ENCODE data around the gene GPS2.

GPS2 gene

DNA sequence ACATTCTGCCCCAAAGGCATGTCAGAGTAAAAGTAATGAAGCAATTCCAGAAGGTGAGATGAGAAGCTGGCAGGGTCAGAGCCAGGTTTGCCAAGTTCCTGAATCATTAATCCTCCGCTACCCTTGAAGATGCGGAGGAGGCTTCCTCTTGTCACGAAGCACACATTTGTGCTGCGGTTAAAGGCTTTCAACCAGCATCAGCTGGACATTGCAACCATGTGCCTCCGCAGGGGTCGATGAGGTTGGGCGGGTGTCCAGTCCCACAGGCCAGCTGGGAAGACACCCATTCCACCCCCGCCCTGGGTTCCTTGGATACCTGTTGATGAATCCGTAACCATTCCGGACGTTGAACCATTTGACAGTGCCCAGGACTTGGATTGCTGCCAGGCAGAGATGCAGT, 22.0 kb downstream of the GPS2 start:
- no peak for DNase-seq (ENCODE audit: low spot score)

DNA sequence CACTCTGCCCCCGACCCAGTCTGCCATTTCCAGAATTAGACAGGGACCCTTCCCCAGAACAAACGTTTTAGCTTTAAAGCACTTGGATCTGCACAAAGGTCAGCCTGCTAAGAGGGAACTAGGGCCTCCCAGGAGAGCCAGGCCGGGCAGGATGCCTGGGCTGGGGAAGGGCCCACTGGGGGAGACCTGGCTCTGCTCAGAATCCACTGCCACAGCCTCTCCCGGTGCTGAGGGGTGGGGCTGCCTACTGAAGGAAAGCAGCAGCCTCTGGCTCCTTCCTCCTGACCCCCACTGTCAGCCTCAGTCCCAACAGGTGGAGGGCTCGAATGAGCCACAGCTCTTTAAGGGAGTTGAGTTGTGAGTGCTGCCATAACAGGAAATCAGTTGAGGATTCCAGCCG, 22.4 kb downstream of the GPS2 start:
- no peak for DNase-seq (ENCODE audit: low spot score)

DNA sequence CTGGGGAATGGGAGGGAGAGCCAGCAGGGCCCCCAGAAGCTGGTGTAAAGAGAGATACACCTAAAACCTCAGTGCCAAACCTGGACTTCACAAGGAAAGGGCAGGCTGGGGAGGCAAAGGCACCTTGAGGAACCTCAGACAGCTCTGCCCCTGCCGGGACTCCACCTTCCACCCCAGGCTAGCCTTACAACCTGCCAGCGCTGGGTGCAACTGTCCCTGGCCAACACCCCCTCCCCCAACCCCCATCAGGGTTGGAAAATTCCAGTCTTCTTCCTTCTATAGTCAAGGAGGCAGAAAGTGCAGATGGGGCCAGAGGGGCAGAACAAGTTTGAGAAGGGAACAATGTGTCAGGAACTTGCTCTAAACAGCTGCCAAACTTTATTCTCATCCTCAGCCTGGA, 23.0 kb downstream of the GPS2 start:
- DNase-seq (ENCODE audit: low spot score): no peak

DNA sequence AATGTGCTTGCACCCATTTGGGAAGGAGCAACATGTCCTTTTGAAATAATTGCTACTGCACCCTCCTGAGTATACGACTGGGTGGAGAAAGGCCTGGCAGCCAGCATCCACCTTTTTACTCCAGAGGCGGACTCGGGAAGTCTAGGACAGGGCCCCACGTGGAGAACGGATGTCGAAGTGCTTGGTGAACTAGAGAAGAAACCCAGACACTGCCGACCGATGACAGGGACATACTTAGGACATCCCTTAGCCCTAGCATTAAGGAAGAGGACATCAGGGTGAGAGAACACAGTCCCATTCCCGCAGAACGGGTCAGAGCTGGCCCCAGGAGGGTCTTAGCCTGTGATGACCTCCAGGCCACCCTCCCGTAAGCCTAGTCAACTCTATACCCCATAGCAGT, 24.5 kb downstream of the GPS2 start:
- no peak for DNase-seq (ENCODE audit: low spot score)

DNA sequence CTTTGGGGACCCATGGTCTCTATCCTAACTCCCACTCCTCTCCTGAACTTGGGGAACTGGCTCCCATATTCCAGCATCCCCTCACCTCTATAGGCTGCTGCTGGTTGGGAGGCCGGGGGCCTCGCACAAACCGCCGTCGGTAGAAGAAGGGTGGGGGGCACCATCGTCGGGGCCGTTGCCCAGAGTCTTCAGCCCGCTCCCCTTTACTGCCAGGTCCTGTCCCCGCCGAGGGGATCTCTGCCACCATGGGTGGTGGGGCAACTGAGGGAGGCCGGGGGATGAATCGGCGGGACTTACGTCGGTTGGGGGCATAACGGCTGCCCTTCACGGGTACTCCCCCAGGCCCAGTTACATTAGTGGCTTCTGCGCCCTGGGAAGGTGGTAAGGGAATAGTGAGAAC, 25.0 kb downstream of the GPS2 start:
- DNase-seq (ENCODE audit: low spot score): no peak

DNA sequence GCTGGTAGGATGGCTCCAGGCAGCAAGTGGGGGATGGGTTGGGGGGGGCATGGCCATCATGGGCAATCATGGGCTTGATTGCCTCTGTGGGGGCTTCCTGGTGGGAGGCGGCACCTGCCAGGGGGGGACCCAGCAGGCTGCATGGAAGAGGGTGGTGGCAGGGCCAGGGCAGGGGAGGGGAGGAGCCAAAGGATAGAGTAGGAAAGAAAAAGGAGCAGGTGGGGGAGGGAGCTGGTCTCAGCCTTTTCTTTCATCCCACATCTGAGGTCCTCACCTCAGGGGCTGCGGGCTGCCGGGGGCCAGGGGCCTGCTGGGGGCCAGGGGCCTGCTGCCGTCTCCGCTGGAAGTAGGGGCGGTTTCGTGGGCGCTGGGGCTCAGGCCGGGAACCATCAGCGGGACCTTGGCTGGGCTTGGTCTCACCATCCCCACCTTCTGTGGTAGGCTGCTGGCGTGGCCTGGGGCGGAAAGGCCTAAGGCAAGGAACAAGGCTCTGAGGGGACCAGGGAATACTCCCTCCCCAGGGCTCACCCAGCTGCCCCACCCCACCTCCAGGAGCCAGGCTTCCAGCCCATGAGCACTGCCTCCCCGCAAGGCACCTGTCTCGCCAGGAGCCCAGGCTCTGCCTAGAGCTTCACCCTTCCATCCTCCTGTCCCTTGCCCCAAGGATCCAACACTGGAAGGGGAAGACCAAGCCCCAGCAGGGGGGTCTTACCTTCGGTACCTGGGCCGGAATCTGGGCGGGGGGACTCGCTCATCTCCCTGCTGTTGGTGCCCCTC, 25.7 kb downstream of the GPS2 start:
- DNase-seq (ENCODE audit: low spot score): no peak

DNA sequence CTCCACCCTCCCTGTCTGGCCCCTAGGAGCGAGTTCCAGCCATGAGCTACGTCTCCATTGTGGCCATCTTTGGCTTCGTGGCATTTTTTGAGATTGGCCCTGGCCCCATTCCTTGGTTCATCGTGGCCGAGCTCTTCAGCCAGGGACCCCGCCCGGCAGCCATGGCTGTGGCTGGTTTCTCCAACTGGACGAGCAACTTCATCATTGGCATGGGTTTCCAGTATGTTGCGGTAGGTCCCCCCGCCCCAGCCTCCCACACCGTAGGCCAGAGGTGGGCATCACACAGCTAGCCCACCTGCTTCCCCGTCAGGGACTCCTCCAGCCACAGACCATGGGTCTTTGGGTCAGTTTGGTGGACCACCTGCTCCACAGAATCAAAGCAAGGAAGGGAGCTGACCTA, 29.5 kb downstream of the GPS2 start:
- peak; percentile 1 for DNase-seq (ENCODE audit: low spot score)

DNA sequence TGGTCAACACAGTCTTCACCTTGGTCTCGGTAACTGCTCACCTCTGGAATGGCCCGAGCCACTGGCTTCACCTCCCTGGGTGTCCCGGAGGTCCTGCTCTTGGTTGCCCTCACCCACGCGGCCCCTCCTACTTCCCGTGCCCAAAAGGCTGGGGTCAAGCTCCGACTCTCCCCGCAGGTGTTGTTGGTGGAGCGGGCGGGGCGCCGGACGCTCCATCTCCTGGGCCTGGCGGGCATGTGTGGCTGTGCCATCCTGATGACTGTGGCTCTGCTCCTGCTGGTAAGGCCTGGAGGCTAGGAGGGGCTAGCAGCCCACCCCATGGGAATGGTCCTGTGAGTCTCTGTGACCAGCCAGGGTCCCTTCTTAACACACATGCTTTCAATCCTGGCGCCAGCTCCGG, 30.2 kb downstream of the GPS2 start:
- DNase-seq (ENCODE audit: low spot score): no peak

DNA sequence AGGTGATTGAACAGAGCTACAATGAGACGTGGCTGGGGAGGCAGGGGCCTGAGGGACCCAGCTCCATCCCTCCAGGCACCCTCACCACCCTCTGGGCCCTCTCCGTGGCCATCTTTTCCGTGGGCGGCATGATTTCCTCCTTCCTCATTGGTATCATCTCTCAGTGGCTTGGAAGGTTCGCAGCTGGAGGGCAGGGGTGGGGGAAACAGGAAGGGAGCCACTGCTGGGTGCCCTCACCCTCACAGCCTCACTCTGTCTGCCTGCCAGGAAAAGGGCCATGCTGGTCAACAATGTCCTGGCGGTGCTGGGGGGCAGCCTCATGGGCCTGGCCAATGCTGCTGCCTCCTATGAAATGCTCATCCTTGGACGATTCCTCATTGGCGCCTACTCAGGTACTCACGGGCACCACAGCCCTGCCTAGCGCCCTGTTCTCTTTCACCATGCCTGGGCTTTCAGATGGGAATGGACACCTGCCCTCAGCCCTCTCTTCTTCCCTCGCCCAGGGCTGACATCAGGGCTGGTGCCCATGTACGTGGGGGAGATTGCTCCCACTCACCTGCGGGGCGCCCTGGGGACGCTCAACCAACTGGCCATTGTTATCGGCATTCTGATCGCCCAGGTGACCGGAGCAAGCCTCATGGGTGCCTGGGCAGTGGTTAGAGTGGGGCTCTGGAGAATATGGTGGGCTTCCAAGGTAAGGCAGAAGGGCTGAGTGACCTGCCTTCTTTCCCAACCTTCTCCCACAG, 31.5 kb downstream of the GPS2 start:
- no peak for DNase-seq (ENCODE audit: low spot score)

DNA sequence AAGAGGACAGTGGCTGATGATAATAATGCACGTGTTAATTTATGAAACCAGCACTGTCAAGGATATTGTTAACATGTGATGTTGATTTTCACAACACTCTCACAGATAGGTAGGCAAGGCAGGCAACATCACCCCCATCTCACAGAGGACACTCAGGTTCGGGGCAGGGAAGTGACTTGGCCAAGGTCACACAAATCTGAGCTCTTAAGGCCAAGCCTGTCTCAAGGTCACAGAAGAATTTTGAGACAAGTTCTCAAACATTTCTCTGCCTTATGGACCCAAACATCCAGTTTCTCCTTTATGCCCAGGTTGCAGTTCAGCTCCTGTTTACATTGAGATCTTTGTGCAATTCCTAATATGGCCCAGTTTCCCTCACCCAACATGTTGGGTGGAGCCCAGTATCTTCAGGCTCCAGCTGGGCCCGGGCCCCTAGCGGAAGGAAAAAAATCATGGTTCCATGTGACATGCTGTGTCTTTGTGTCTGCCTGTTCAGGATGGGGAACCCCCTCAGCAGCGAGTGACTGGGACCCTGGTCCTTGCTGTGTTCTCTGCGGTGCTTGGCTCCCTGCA, 32.3 kb downstream of the GPS2 start:
- peak; percentile 90 for DNase-seq (ENCODE audit: low spot score)

DNA sequence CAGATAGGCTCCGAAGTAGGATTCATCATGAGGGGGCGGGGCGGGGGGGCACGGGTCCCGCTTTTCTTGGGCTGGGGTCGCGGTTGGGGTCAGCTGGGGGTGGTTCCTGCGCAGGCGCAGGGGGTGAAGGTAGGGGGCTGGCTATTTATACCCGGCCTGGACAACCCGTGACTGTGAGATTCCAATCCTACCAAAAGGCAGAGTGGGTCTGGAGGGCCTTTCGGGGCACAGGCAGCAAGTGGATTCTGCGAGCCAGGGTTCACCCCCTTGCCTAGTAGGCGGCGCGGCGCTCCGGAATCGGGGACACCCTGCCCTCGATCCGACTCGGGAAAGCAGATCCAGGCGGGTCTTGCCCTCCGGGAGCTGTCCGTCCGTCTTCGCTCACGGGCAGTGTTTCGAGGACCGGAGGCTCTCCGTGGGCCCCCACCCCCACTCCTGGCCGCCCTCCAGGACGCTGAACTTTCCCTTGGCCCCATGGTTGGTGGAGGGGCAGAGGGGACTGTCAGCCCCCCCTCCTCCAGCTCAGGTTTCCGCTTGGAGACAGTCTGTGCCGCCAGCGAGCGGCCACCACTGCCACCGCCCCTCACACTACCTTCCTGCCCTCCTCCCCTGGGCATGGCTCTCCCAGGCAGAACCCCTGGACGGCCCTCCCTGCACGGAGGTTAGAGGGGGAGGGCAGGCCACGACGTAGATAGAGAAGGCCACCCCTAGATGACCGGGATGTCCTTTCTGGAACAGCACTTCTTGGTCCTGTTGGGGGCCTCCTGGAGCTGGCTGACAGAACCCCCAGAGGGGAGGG, 33.0 kb downstream of the GPS2 start:
- DNase-seq (ENCODE audit: low spot score): peak; percentile 35

DNA sequence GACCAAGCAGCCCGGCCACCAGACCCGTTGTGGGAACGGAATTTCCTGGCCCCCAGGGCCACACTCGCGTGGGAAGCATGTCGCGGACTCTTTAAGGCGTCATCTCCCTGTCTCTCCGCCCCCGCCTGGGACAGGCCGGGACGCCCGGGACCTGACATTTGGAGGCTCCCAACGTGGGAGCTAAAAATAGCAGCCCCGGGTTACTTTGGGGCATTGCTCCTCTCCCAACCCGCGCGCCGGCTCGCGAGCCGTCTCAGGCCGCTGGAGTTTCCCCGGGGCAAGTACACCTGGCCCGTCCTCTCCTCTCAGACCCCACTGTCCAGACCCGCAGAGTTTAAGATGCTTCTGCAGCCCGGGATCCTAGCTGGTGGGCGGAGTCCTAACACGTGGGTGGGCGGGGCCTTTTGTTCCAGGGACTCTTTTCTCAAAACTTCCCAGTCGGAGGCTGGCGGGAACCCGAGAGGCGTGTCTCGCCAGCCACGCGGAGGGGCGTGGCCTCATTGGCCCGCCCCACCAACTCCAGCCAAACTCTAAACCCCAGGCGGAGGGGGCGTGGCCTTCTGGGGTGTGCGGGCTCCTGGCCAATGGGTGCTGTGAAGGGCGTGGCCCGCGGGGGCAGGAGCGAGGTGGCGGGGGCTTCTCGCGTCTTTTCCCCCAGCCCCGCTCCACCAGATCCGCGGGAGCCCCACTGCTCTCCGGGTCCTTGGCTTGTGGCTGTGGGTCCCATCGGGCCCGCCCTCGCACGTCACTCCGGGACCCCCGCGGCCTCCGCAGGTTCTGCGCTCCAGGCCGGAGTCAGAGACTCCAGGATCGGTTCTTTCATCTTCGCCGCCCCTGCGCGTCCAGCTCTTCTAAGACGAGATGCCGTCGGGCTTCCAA, 33.8 kb downstream of the GPS2 start, which contains the start of gene SLC2A4:
Gene SLC2A4 (plus strand): TSS at position 645 of the 879 bp plus-strand sequence. CDS start 217 bp downstream, at position 862.
- peak; percentile 98 for DNase-seq (ENCODE audit: low spot score)

DNA sequence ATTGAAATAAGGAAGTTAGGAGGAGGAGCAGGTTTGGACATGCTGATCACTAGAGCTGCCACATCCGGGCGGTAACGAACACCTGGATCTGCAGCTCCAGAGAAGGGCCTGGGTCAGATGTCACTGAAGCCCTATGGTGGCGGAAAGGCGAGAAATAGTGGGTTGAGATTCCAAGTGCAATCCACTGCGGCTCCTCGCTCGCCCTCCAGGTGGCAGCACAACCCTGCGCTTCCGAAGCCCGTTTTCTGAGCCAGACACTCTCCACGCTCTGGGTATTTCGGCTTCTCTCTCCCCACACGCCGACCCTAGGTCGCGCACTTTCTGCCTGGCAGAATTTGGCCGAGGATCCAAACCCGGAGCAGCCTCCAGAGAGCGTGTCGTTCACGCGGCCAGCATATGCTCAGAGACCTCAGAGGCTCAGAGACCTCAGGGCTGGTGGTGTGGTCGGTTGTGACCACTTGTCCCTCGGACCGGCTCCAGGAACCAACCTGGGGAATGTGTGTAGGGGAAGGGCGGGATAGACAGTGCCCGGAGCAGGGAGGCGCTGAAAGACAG, 34.6 kb downstream of the GPS2 start:
- peak; percentile 87 for DNase-seq (ENCODE audit: low spot score)

DNA sequence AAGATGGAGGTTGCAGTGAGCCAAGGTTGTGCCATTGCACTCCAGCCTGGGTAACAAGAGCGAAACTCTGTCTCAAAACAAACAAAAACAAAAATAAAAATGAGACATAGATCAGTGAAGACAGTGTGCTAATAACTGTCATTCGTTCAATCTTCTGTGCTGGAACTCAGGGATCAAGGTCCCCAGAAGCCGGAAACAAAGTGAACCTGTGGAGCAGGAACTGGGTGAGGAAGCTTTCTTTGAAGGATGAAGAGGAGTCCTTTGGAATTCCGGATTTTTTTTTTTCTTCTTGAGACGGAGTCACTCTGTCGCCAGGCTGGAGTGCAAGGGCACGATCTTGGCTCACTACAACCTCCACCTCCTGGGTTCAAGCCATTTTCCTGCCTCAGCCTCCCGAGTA, 35.7 kb downstream of the GPS2 start:
- DNase-seq (ENCODE audit: low spot score): no peak

DNA sequence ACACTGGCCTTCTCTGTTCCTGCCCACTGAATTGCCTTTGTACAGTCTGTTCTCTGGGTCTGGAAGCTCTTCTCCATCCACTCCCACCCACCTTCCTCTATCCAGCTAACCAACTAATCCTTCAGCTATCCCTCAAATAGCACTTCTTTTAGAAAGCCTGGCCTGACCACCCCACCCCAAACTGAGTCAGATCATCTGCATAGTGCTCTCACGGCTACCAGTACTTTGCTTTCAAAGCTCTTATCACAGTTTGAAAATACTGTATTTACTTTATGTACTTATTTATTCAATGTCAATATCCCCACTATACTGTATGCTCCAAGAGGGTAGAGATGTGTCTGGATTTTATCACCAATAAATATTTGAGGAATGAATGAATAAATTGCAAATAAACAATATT, 48.4 kb downstream of the GPS2 start:
- DNase-seq (ENCODE audit: low spot score): no peak

DNA sequence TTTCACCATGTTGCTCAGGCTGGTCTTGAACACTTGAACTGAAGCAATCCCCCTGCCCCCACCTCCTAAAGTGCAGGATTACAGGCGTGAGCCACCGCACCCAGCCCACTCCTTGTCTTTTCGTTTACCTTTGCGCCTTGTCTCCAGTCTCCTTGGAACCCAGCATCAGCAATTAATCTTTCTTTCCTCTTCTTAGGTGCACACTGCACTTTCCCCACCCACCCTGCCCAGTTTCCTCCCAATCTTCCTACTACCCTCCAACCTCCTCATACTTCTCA, 51.4 kb downstream of the GPS2 start:
- no peak for DNase-seq (ENCODE audit: low spot score)

DNA sequence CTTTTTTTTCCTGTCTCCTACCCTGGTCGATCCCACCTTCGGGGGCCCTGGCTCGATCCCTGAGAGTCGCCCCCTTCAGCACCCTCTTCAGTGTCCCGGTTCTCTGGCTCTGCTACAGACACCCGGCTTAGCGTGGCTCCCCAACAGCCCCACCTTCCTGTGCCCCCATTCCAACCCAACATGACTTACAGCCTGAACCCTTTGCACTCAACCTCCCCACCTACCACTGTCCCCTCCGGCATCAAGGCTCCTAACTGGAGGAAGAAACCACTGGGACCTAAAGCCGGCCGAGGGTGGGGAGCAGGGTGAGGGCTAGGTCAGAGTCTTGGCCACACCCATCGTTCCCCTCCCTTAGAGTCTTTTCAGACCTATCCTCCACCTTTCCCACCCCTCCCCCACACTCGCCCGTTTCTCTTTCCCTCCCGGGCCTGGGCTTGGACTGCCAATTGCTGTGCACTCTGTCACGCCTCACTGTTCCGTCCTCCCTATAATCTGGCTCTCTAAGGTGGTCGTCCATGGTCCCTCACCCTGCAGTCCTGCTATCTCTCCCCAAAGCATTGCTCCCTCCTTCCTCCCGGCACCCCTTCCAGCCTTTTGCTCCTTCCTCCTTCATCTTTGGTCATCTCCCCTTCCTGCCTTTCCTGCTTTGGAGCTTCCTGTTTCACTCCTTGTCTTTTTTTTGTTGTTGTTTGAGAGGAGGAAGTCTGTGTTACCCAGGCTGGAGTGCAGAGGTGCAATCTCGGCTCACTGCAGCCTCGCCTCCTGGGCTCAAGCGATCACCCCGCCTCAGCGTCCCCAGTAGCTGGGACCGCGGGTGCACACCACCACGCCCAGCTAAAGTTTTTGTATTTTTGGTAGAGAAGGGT, 52.0 kb downstream of the GPS2 start:
- DNase-seq (ENCODE audit: low spot score): peak; percentile 2

Data from hematopoietic multipotent progenitor cell treated with erythropoietin and hydrocortisone succinate and interleukin-3 and kit ligand, for 15 days (in vitro differentiated cells).